GM19099 (cell line): ENCODE results near the gene MRAS.

Experiments used
- POLR2A ChIP-seq: IDR thresholded peaks from 3 replicates; pipeline ENCODE4 v1.6.1; 2011; ENCODE audit warnings: low read depth; ENCODE audit not compliant: insufficient read length; ENCODE audit errors: extremely low read depth

The MRAS gene

GRCh38 chr3:138347960-138348753 is at the start of gene MRAS:
TSS of gene MRAS (plus strand) at chr3:138348579. CDS start at chr3:138372884, 24,305 bp downstream.
- no peak for TF ChIP-seq POLR2A

DNA sequence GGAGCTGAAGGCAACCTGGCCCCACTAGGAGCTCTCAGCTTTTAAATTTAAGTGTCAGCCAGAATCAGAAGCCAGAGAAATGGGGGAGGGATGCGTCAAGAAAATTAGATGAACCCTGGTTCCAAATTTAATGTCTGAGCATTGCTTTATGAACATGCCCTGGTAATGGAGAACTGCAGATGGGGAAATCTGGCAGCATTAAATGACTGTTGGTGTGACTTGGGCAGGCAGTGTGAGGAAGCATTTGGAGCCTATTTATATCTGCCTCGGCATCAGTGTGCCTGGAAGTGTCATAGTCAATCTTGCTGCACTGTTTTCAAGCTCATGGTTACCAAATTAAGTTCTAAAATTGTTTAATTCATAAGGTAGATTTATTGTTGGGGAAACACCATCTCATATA is 47.7 kb upstream of the MRAS start:
- no peak for TF ChIP-seq POLR2A

GRCh38 chr3:138303474-138303873 is 44.9 kb upstream of the MRAS start:
- no peak for TF ChIP-seq POLR2A

- no peak for TF ChIP-seq POLR2A
These were observed 40.5 kb upstream of the MRAS start for GRCh38 chr3:138307899-138308298.

DNA sequence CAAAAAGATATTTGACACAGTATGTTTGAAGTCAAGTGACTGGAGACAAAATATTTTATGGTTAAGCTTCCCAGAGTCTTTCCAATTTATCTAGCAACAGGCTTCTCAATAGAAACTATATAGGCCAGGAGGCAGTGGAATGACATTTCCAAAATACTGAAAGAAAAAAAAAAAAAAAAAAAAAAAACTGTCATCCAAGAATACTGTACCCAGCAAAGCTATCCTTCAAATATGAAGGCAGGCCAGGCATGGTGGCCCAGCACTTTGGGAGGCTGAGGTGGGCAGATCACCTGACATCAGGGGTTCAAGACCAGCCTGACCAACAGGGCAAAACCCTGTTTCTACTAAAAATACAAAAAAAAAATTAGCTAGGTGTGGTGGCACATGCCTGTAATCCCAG is 39.6 kb upstream of the MRAS start:
- no peak for TF ChIP-seq POLR2A

GRCh38 chr3:138310494-138310893 is 37.9 kb upstream of the MRAS start:
- no peak for TF ChIP-seq POLR2A

DNA sequence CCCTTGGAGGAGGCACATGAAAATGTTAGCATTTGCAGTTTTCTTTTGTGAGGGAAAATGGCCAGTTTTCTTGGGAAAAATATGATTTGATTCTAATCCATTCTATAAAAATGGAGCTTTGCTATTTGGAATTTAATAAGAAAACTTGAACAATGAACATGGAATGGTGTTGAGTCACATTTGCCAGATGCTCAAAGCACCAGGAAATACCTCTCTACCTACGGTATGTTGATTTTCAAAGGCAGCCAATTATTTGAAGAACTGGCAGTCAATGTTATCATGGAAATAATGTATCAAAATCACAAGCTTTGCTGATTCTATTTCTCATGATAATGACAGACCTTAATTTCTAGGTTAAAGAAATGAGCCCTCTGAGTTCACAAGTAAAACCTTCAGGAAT is 33.6 kb upstream of the MRAS start:
- TF ChIP-seq POLR2A, result no peak

GRCh38 chr3:138317687-138318086 is 30.7 kb upstream of the MRAS start:
- TF ChIP-seq POLR2A, result no peak

GRCh38 chr3:138323971-138324370 is 24.4 kb upstream of the MRAS start:
- no peak for TF ChIP-seq POLR2A

DNA sequence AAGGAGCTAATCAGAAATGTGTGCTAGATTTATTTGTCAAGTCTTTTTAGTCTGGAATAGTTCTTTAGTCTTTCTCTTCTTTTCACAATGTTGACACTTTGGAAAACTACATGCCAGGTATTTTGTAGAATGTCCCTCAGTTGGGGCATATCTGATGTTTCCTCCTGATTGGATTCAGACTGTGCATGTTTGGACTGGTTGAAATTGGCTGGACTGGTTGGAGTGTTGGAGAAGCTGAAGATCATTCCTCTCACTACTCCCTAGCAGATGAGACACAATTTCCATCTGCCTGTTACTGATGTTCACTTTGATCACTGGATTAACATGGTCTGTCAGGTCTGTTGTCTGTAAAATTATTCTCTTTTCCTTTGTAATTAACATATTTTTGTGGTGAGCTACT is 22.4 kb upstream of the MRAS start:
- TF ChIP-seq POLR2A, result no peak

GRCh38 chr3:138326866-138327595 is 21.3 kb upstream of the MRAS start:
- TF ChIP-seq POLR2A, result no peak

DNA sequence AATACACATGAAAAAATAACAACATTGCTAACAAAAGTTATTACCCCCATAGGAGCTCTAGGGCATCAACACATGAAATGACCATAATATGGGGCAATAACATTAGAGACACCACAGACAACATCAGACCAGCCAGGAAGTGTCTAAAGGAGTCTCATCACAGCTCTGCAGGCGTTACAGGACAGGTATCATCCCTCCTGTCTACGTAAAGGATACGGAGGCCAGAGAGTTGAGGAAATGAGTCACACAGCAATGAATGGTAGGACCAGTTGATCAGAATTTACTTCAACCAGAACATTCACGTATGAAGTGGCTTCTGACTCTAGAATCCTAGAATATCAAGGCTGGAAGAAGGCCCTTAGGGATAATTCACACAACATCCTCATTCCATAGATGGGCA is 20.5 kb upstream of the MRAS start:
- TF ChIP-seq POLR2A, result no peak

DNA sequence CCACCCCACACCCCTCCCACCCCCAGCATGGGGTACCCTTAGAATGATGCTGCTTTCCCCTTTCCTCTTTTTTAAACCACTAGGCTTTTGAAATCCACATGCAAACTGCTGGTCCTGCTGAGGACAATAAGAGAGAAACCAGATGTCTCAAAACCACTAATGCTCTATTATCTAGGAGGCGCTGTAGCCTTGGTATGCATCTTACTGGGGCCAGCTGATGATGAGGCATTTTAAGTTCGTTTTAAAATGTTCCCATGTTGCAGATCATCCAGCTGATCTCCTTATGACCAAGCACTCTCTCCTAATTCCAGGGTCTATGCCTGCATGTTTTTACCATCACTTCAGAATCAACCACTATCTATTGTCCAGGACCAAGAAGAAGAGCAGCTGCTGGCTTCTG is 20.0 kb upstream of the MRAS start:
- no peak for TF ChIP-seq POLR2A

DNA sequence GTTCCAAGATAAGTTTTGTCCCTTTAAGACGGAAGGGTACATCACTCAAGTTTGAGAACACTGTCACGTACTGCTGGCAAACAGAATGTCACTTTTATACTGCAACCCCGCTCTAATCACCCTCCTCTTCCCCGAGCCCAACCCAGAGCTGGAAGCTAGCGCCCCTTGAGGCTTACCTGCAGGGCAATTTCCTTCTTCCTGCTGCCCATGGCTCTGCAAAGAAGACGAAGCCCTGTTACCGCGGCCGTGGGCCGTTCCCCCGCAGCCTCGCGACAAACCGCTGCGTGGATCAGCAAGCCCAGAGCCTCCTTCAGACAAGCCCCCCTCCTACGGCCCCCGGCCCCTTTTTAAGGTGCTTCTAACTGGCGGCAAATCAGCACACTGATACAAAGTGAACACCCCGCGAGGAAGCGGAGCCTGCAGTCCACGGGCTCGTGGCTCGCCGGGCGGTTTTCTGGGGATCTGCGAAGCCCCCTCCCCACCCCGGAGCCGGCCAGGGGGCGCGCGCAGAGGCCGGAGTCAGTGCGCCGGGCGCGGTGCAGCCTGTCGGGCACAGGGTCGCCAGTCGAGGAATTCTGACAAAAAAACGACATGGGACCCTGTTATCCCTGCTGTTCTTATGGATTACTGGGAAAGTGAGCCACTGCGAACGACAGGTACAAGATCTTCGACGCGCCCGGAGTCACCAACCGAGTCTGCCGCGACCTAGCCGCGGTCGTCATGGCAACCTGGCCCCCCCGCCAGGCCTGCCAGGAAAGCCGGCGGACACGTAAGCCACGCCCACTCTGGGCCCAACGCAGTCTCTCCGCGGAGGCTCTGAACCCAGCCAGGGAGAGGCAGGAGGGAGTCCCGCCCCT is 19.0 kb upstream of the MRAS start, which contains the start of gene NME9:
Gene NME9 (minus strand): TSS at position 725 of the 857 bp plus-strand sequence. CDS start 516 bp downstream, at position 209.
- no peak for TF ChIP-seq POLR2A

DNA sequence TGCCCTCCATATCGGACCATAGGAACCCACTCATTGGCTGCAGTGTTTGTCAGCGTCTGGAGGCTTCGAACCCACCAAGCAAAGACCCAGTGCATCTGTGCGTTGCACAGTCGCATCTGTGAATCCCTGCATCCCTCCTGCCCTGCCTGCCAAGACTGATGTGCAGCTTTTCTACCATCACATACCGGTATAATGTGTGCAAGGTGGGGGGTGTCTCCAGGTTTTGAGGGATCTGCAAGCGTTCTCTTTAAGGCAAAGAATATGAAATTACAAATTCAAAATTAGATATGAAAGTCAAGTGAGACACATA is 18.4 kb upstream of the MRAS start:
- no peak for TF ChIP-seq POLR2A
